LNCaP clone FGC (cell line): ENCODE results near the gene MAST1.
"Not testable (repeated sequence)": the region's sequence is repeated elsewhere in the genome, so short reads cannot be mapped to it uniquely, and the experiment has no call there.

Experiments
- DNase-seq: peaks from one replicate; pipeline ENCODE4 v3.0.0-alpha.2; 2011; ENCODE audit warnings: low read depth
- H3K4me3 ChIP-seq: 2 replicates; pipeline ENCODE4 v1.5.1; 2011; ENCODE audit warnings: mild to moderate bottlenecking, low read depth, low read length, control low read depth
- CTCF ChIP-seq: IDR thresholded peaks from 2 replicates; pipeline ENCODE4 v1.5.1; 2012; ENCODE audit warnings: mild to moderate bottlenecking; ENCODE audit not compliant: control insufficient read depth, insufficient read depth; ENCODE audit errors: extremely low read depth

MAST1 gene

GRCh38 chr19:12884926-12885748 lies 46.8 kb downstream of the MAST1 start:
- peak overlapping the region; percentile 51 for H3K4me3 ChIP-seq
- peak; percentile 79 for DNase-seq
- TF ChIP-seq CTCF, result peak; percentile 58

GRCh38 chr19:12885749-12886650 lies 47.7 kb downstream of the MAST1 start:
- H3K4me3 ChIP-seq, result peak overlapping the region; percentile 51
- no peak for TF ChIP-seq CTCF
- no peak for DNase-seq

- no peak for DNase-seq
- H3K4me3 ChIP-seq, result no peak overlapping the region
- no peak for TF ChIP-seq CTCF
Observed at GRCh38 chr19:12886651-12886968, 48.3 kb downstream of the MAST1 start.

- DNase-seq, result no peak
- peak within 1 kb of the TSS; percentile 51; the same call in 1 of the 2 replicates for H3K4me3 ChIP-seq
- TF ChIP-seq CTCF, result no peak
Observed at GRCh38 chr19:12886969-12887747, 48.8 kb downstream of the MAST1 start, which contains the start of gene KLF1. KLF1 (minus strand) TSS chr19:12887201; CDS start chr19:12887140, 61 bp downstream.

GRCh38 chr19:12888006-12888603 lies 49.8 kb downstream of the MAST1 start:
- DNase-seq, result no peak
- no peak for TF ChIP-seq CTCF
- no peak overlapping the region for H3K4me3 ChIP-seq

- H3K4me3 ChIP-seq, result peak overlapping the region; percentile 99
- DNase-seq, result not testable (repeated sequence)
Observed at GRCh38 chr19:12890299-12890786, 52.0 kb downstream of the MAST1 start.
